Thyroid gland (tissue), 4 donors: Measurements from ENCODE around the gene USP36. TPM values are rescaled to one million over a fixed set of nuclear protein-coding genes. Genes with fewer than 3 reads are reported as not detected.
A peak's percentile ranks its signal among the peaks of the same experiment; 100 is the strongest.

ENCODE experiments used
- DNase-seq, 2 donors: peaks; one replicate each; pipeline ENCODE4 v3.0.0-alpha.2; 2019
- H3K27ac ChIP-seq, 3 donors: fragments of 200-600 bp; sonication (generic); 1 replicate in 2 of 3; 2 replicates in 1 of 3; pipeline ENCODE4 v1.5.1; 2016 to 2019; ENCODE audit warnings: mild to moderate bottlenecking in 1 of 3, moderate library complexity in 1 of 3
- H3K27me3 ChIP-seq: fragments of 200-600 bp; sonication (generic); one replicate; pipeline ENCODE4 v1.5.1; 2019
- H3K36me3 ChIP-seq, 2 donors: fragments of 200-600 bp; sonication (generic); one replicate each; pipeline ENCODE4 v1.5.1; 2016 to 2019
- H3K4me1 ChIP-seq, 2 donors: fragments of 200-600 bp; sonication (generic); one replicate each; pipeline ENCODE4 v1.5.1; 2017 to 2019
- H3K4me3 ChIP-seq, 3 donors: fragments of 200-600 bp; sonication (generic); replicated peaks in 1 of 3; 1 replicate in 2 of 3; 2 replicates in 1 of 3; pipeline ENCODE4 v1.5.1; 2016; ENCODE audit warnings: mild to moderate bottlenecking in 1 of 3
- H3K9me3 ChIP-seq: fragments of 200-600 bp; sonication (generic); one replicate; pipeline ENCODE4 v1.5.1; 2017
- POLR2A ChIP-seq, 2 donors: fragments of 450-650 bp; IDR thresholded peaks; one replicate each; pipeline ENCODE4 v1.6.1; 2017; ENCODE audit warnings: antibody characterized with exemption in 2 of 2, mild to moderate bottlenecking in 2 of 2, moderate library complexity in 1 of 2
- WGBS, 2 donors: methylation state at CpG; one replicate each; pipeline ENCODE4 v1.1.5; 2017; 5-methylcytosine and 5-hydroxymethylcytosine counted together
- intact Hi-C: fragments of 100-400 bp; cut with DNase I; formaldehyde crosslinking; loops from one replicate; pipeline ENCODE4 v1.15.1; 2023
- total RNA-seq, 4 donors: library from RNA; depleted of rRNA; stranded (reverse); fragments of >200 nt; gene quantifications; one replicate each; pipeline ENCODE4 v1.2.3, GENCODE V29; 2016
- TF ChIP-seq, protein P1 (sequence below), 6 experiments: fragments of 200-600 bp in 3 of 6; fragments of 450-650 bp in 3 of 6; sonication (generic) in 3 of 6; IDR thresholded peaks; one replicate each; pipeline ENCODE4 v1.5.1; 2016 to 2019; ENCODE audit warnings: antibody characterized with exemption in 6 of 6, mild to moderate bottlenecking in 2 of 6, inconsistent platforms in 1 of 6, moderate library complexity in 1 of 6

The USP36 gene
- total RNA-seq, 4 donors from 2014 or later, result 33.9 to 61.5 (median 46.6) TPM

DNA sequence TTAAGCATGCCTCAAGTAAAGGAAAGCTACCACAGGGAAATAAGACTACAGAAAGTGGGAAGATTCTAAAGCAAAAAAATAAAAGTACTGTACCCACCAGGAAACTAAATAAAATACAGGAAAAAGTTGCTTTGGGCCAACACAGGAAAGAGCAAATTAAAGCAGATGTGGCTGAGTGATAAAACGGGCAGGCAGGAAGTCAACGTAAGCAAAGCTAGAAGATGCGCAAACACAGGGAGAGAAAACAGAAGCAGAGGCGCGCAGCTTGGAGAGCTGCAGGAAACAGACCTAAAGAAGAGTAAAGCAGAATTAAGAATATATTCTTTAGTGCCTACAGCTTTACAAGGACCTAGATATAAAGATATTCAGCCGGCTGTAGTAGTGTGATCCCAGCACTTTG is 21.7 kb downstream of the USP36 start:
- H3K27me3 ChIP-seq, result no peaks in the 10 kb centered on the region
- DNase-seq, result no peak
- TF ChIP-seq, protein P1, sequence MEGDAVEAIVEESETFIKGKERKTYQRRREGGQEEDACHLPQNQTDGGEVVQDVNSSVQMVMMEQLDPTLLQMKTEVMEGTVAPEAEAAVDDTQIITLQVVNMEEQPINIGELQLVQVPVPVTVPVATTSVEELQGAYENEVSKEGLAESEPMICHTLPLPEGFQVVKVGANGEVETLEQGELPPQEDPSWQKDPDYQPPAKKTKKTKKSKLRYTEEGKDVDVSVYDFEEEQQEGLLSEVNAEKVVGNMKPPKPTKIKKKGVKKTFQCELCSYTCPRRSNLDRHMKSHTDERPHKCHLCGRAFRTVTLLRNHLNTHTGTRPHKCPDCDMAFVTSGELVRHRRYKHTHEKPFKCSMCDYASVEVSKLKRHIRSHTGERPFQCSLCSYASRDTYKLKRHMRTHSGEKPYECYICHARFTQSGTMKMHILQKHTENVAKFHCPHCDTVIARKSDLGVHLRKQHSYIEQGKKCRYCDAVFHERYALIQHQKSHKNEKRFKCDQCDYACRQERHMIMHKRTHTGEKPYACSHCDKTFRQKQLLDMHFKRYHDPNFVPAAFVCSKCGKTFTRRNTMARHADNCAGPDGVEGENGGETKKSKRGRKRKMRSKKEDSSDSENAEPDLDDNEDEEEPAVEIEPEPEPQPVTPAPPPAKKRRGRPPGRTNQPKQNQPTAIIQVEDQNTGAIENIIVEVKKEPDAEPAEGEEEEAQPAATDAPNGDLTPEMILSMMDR (IDR thresholded peaks at IDR 0.05), result no peak
- TF ChIP-seq POLR2A (IDR thresholded peaks at IDR 0.05), result no peak
- H3K36me3 ChIP-seq, result peaks cover 78 to 82% of the 10 kb centered on the region in 2 donors
- 71 to 76% methylated on average over 6 of the region's 6 CpGs for WGBS, 2 donors
- no peaks in the 10 kb centered on the region for H3K4me1 ChIP-seq
- intact Hi-C loops, result no loop called here
- peak overlapping the region in 2 of 3 donors; percentile 29 to 70 for H3K27ac ChIP-seq
- H3K4me3 ChIP-seq, result no peak overlapping the region
- no peaks in the 10 kb centered on the region for H3K9me3 ChIP-seq

DNA sequence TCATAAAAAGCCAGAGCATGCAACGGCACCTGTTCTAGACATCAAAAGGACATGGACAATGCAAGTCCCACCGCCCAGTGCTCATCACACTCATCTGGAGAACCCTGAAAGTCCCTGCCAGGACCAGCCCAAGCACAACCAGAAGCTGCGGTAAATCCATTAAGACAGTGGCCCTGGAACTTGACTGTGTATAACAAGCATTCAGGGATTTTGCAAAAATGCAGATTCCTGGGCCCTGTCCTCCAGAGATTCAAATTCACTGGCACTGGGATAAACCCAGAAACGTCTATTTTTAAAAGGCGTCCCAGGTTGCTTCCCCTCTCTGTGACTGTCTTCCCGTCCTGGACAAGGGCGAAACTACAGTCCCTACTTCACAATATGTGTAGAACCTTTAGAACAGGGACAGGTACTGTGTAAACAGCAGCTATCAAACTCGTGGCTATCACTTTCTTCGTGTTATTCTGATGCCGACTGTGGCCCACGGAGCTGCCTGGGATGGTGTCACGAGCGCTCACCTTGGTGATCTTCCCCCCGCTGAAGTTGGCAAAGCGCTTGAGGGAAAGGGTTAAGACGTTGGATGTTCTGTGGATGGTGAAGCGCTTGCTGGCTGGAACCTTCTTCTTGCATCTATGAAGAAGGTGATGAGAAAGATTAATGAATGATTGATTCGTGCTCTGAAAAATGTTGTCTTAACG is 22.3 kb downstream of the USP36 start:
- H3K9me3 ChIP-seq, result no peaks in the 10 kb centered on the region
- intact Hi-C loops, result no loop called here
- TF ChIP-seq, protein P1 (IDR thresholded peaks at IDR 0.05), result no peak
- TF ChIP-seq POLR2A (IDR thresholded peaks at IDR 0.05), result no peak
- WGBS, 2 donors, result 83 to 90% methylated on average over 19 of the region's 19 CpGs
- H3K36me3 ChIP-seq, result peaks cover 80 to 85% of the 10 kb centered on the region in 2 donors
- no peaks in the 10 kb centered on the region for H3K27me3 ChIP-seq
- no peaks in the 10 kb centered on the region for H3K4me1 ChIP-seq
- peak overlapping the region in 1 of 3 donors; percentile 70 for H3K27ac ChIP-seq
- H3K4me3 ChIP-seq, result no peak overlapping the region
- DNase-seq, result no peak

DNA sequence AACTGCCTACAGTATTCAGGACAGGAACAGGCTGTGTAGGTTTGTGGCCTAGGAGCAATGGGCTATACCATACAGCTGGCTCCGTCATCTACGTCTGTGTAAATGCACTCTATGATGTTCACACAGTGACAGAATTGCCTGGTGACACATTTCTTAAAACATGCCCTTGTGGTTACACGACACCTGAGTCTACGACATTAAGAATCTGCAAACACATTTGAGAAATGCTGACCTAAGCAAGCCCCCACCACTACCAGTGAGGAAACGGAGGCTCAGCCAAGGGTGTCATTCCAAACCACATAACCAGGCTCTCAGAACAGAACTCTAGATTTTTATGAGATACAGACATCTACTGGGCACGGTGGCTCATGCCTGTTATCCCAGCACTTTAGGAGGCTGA is 23.5 kb downstream of the USP36 start:
- DNase-seq, result no peak
- WGBS, 2 donors, result 82 to 89% methylated on average over 6 of the region's 6 CpGs
- Histone ChIP-seq H3K4me1 (no peaks in the 10 kb centered on the region), H3K36me3 (peaks cover 84 to 87% of the 10 kb centered on the region in 2 donors), H3K4me3 (no peak overlapping the region), H3K9me3 (no peaks in the 10 kb centered on the region), H3K27ac (no peak overlapping the region), H3K27me3 (no peaks in the 10 kb centered on the region)
- TF ChIP-seq, protein P1 (IDR thresholded peaks at IDR 0.05), result no peak
- no peak for TF ChIP-seq POLR2A (IDR thresholded peaks at IDR 0.05)
- intact Hi-C loops, result no loop called here

DNA sequence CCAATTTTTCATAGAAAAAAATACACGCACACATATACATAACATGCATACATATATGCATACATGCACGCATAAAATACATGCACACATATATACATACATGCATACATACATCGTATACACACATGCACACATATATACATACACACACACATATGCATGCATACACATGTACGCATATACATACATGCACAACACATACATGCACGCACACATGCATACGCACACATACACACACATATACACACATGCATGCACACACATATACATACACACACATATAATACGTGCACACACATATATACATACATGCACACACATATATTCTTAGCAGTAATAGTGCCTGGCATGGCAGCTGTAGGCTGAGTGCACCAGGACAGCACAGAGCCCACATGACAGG is 24.9 kb downstream of the USP36 start:
- no peaks in the 10 kb centered on the region for H3K4me1 ChIP-seq
- WGBS, 2 donors, result 81 to 88% methylated on average over 7 of the region's 7 CpGs
- H3K27ac ChIP-seq, result no peak overlapping the region
- no peaks in the 10 kb centered on the region for H3K9me3 ChIP-seq
- no peak for TF ChIP-seq POLR2A (IDR thresholded peaks at IDR 0.05)
- TF ChIP-seq, protein P1 (IDR thresholded peaks at IDR 0.05), result no peak
- intact Hi-C loops, result no loop called here
- no peak for DNase-seq
- no peaks in the 10 kb centered on the region for H3K27me3 ChIP-seq
- H3K4me3 ChIP-seq, result no peak overlapping the region
- peaks cover 84 to 89% of the 10 kb centered on the region in 2 donors for H3K36me3 ChIP-seq

DNA sequence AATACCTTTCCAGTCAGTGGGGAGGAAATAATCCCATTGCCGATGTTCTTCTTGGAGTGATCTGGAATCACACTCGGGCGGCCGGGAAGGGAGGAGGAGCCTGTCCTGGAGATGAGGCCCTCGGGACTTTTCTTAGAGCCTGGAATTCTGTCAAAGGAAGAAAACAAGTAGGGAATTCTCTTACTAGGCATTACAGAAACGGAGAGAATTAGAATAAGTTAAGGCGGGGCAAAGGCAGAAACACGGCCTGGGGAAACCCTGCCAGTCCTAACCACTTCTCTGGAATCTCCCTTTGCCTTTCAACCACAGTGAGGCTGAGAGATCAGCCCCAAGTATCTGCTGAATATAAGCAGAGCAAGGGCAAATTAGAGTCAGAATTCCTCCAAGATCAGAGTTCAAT is 27.8 kb downstream of the USP36 start:
- WGBS, 2 donors, result 67 to 69% methylated on average over 8 of the region's 8 CpGs
- Histone ChIP-seq H3K9me3 (no peaks in the 10 kb centered on the region), H3K4me1 (no peaks in the 10 kb centered on the region), H3K27me3 (no peaks in the 10 kb centered on the region), H3K4me3 (no peak overlapping the region), H3K36me3 (peaks cover 55 to 78% of the 10 kb centered on the region in 2 donors), H3K27ac (peak overlapping the region in 1 of 3 donors; percentile 25)
- intact Hi-C loops, result no loop called here
- no peak for DNase-seq
- TF ChIP-seq, protein P1 (IDR thresholded peaks at IDR 0.05), result no peak
- no peak for TF ChIP-seq POLR2A (IDR thresholded peaks at IDR 0.05)
